HG03060 (cell line): Measurements from ENCODE around the gene OVOL2.
"Not testable (repeated sequence)": the region's sequence is repeated elsewhere in the genome, so short reads cannot be mapped to it uniquely, and the experiment has no call there.

Experiments used
- ATAC-seq: cut with Tn5 transposase; IDR thresholded peaks from one replicate; pipeline ENCODE4 v1.9.1; 2021; ENCODE audit warnings: low read depth, moderate number of reproducible peaks; ENCODE audit not compliant: unreplicated experiment

Gene OVOL2

GRCh38 chr20:18058661-18059467, 1.1 kb upstream of the OVOL2 start:
- no peak for ATAC-seq

GRCh38 chr20:18057994-18058349, 256 bp upstream of the OVOL2 start:
- no peak for ATAC-seq

- ATAC-seq: no peak
Measured at GRCh38 chr20:18056174-18057100, 1.3 kb downstream of the OVOL2 start.

GRCh38 chr20:18055261-18055660, 2.5 kb downstream of the OVOL2 start:
- ATAC-seq: no peak

- no peak for ATAC-seq
Measured at GRCh38 chr20:18052856-18053255, 4.9 kb downstream of the OVOL2 start.

- no peak for ATAC-seq
Measured at GRCh38 chr20:18050628-18051027, 7.1 kb downstream of the OVOL2 start.

- no peak for ATAC-seq
Measured at GRCh38 chr20:18048176-18048575, 9.5 kb downstream of the OVOL2 start.

GRCh38 chr20:18046535-18046934, 11.2 kb downstream of the OVOL2 start:
- ATAC-seq: no peak

GRCh38 chr20:18042229-18042628, 15.5 kb downstream of the OVOL2 start:
- no peak for ATAC-seq

GRCh38 chr20:18041462-18041861, 16.3 kb downstream of the OVOL2 start:
- no peak for ATAC-seq

GRCh38 chr20:18039063-18039462, 18.7 kb downstream of the OVOL2 start:
- ATAC-seq: no peak

GRCh38 chr20:18034039-18034438, 23.7 kb downstream of the OVOL2 start:
- ATAC-seq: no peak

- no peak for ATAC-seq
Measured at GRCh38 chr20:18032977-18033892, 24.5 kb downstream of the OVOL2 start.

- no peak for ATAC-seq
Measured at GRCh38 chr20:18031888-18032509, 25.7 kb downstream of the OVOL2 start.

GRCh38 chr20:18031050-18031449, 26.7 kb downstream of the OVOL2 start:
- no peak for ATAC-seq

GRCh38 chr20:18030020-18030419, 27.7 kb downstream of the OVOL2 start:
- ATAC-seq: no peak

- ATAC-seq: not testable (repeated sequence)
Measured at GRCh38 chr20:18027011-18027410, 30.7 kb downstream of the OVOL2 start.

- ATAC-seq: no peak
Measured at GRCh38 chr20:18024606-18025127, 33.0 kb downstream of the OVOL2 start.

GRCh38 chr20:18020931-18021330, 36.8 kb downstream of the OVOL2 start:
- no peak for ATAC-seq

- ATAC-seq: no peak
Measured at GRCh38 chr20:18019068-18019467, 38.6 kb downstream of the OVOL2 start.
